ENCODE results near the gene LIAS.
A peak's percentile ranks its signal among the peaks of the same experiment; 100 is the strongest.

The LIAS gene

GRCh38 chr4:39527296-39528060 lies 68.6 kb downstream of the LIAS start, which contains the start of gene UGDH:
TSS of gene UGDH (minus strand) at chr4:39527439. CDS start at chr4:39521512, 5,927 bp downstream.
- no peaks in the 10 kb centered on the region for H3K9me3 ChIP-seq (ENCODE audit: control insufficient read depth in 2 of 2, low read length in 2 of 2)
- peak within 1 kb of the TSS; percentile 96 to 97 for H3K27ac ChIP-seq (ENCODE audit: low read depth in 2 of 2, low read length in 2 of 2)
- H3K4me1 ChIP-seq (ENCODE audit: control insufficient read depth in 2 of 2, insufficient read depth in 2 of 2, low read length in 2 of 2) = peaks cover 4 to 14% of the 10 kb centered on the region in 2 donors
- H3K4me3 ChIP-seq (ENCODE audit: low read length in 2 of 2) = peak within 1 kb of the TSS; percentile 96 to 97
- peak within 1 kb of the TSS; percentile 83 to 98 for H3K9ac ChIP-seq (ENCODE audit: low read depth in 1 of 2, low read length in 2 of 2)
- H3K36me3 ChIP-seq (ENCODE audit: control insufficient read depth in 2 of 2, insufficient read depth in 2 of 2, low read length in 2 of 2) = peaks cover 0 to 4% of the 10 kb centered on the region in 2 donors
- no peaks in the 10 kb centered on the region for H3K27me3 ChIP-seq (ENCODE audit: control insufficient read depth in 2 of 2, insufficient read depth in 2 of 2, low read length in 2 of 2)

GRCh38 chr4:39528061-39528465 lies 69.2 kb downstream of the LIAS start:
- H3K36me3 ChIP-seq (ENCODE audit: control insufficient read depth in 2 of 2, insufficient read depth in 2 of 2, low read length in 2 of 2) = peaks cover 0 to 4% of the 10 kb centered on the region in 2 donors
- H3K9me3 ChIP-seq (ENCODE audit: control insufficient read depth in 2 of 2, low read length in 2 of 2) = no peaks in the 10 kb centered on the region
- H3K9ac ChIP-seq (ENCODE audit: low read depth in 1 of 2, low read length in 2 of 2) = peak overlapping the region; percentile 83 to 98
- H3K27ac ChIP-seq (ENCODE audit: low read depth in 2 of 2, low read length in 2 of 2) = peak overlapping the region; percentile 96 to 97
- H3K4me1 ChIP-seq (ENCODE audit: control insufficient read depth in 2 of 2, insufficient read depth in 2 of 2, low read length in 2 of 2) = peaks cover 4 to 14% of the 10 kb centered on the region in 2 donors
- H3K4me3 ChIP-seq (ENCODE audit: low read length in 2 of 2) = peak overlapping the region; percentile 96 to 97
- no peaks in the 10 kb centered on the region for H3K27me3 ChIP-seq (ENCODE audit: control insufficient read depth in 2 of 2, insufficient read depth in 2 of 2, low read length in 2 of 2)
